DMS153 treated with DMSO at 0.1 percent for 48 hours (cell line): ENCODE measurements around the gene PANK4.

Experiments used
- DNase-seq: peaks from one replicate; lab custom pipeline; 2025; ENCODE audit not compliant: unreplicated experiment; lab: John Stamatoyannopoulos, UW

Gene PANK4

DNA sequence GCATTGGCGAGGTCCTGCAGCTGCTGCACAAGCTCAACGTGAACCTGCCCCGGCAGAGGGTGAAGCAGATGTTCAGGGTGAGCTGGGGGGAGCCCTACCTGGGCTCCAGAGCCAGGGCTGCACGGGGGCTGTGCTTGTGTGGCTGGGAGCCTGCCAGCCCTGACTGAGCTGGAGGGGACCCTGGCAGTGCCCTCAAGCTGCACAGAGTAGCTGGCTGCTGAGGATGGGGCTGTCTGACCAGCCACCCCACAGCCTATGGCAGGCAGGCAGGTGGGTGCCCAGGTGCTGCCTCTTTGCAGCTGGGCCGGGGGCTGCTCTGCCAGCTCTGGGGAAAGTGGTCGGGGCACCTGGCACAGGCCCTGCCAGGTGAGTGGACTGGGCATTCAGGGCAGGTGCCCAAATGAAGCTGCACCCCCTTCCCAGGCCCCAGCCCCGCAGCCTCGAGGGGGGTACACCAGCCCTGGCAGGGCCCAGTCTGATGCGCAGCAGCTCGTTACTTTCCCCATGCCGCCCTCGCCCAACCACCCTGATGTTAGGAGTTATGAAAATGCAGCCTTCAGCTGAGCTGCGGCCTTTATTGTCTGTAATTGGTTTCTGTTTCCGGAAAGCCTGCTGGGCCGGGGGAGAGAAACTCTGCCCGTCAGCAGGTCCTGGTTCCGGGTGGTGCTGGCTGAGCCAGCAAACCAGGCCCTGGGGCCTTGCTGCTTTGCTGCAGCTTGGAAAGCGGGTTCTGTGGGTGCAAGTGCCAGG is 46.0 kb downstream of the PANK4 start:
- DNase-seq, result no peak

DNA sequence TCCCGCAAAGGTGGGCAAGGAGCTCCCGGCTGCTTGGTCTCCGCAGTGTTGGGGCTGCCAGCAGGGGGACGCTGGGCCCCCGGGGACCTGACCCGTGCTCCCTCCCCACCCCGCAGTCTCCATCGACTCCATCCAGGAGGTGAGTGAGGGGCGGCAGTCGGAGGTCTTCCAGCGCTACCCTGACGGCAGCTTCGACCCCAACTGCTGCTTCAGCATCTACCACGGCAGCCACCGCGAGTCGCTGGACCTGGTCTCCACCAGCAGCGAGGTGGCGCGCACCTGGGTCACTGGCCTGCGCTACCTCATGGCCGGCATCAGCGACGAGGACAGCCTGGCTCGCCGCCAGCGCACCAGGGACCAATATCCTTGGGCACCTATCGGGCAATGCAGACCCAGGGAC is 46.8 kb downstream of the PANK4 start:
- DNase-seq, result no peak

DNA sequence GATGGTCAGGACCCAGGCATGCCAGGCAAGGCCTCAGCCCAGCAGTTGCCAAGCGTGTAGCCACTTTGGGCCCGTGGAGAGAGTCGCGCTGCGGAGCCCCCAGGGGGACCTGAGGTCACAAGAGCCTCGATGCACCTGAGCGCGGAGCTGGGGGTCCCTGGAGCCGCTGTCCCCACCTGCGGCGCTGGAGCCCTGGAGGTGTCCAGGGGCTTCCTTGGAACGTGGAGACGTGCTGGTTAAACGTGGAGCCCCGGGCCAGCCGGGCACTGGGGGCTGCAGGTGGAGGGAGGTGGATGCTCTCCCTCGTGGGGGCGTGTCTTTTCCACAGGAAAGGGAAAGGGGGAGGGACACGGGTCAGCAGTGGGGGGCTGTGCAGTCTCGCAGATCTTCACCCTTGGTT is 47.2 kb downstream of the PANK4 start:
- no peak for DNase-seq

GRCh38 chr1:2477791-2478499 is 48.5 kb downstream of the PANK4 start:
- no peak for DNase-seq

GRCh38 chr1:2477309-2477708 is 49.1 kb downstream of the PANK4 start:
- DNase-seq, result no peak

- no peak for DNase-seq
Observed at GRCh38 chr1:2476061-2476999, 50.1 kb downstream of the PANK4 start, which contains the start of gene PLCH2. Gene PLCH2 (plus strand): TSS chr1:2476289. CDS start chr1:2476589, 300 bp downstream.

GRCh38 chr1:2475571-2475970 is 50.8 kb downstream of the PANK4 start:
- DNase-seq, result no peak

DNA sequence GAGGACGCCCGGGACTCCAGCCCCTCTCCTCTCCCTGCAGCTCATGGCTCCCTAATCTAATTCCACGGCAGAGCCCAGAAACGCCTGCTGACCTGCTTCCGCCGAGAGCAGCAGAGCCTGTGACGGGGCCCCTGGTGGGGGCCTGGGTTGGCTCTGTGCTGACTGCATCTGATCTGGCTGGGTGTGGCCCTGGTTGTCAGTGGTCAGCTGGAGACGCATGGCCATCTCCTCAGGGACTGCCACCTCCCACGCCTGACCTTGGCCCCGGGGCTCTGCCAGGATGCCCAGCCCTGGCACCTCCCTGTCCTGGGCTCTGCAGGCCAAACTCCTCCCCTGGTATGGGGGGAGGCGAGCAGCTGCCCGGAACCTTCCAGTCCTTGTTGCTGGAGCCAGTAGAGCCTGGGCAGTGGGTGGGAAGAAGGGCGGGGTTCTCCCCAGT is 51.4 kb downstream of the PANK4 start:
- DNase-seq, result no peak

- DNase-seq, result no peak
Observed at GRCh38 chr1:2474104-2474844, 52.1 kb downstream of the PANK4 start.

DNA sequence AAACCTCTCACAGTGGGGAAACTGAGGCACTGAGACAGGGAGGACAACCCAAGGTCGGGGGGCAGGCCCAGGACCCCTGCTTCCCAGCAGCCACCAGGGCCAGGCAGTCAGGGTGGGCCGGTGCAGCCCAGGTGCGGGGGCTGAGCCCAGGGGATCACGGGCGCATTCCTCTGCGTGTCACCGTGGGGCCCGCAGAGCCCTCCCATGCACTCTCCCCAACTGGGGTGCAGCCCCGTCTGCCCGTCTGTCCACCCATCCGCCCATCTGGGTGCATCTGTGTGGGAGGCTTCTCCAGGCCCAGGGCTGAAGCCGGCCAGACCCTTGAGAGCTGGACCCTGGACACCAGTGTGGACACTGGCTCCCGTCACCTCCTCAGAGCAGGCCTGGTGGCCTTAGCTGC is 53.2 kb downstream of the PANK4 start:
- no peak for DNase-seq

GRCh38 chr1:2472561-2473177 is 53.7 kb downstream of the PANK4 start:
- no peak for DNase-seq

DNA sequence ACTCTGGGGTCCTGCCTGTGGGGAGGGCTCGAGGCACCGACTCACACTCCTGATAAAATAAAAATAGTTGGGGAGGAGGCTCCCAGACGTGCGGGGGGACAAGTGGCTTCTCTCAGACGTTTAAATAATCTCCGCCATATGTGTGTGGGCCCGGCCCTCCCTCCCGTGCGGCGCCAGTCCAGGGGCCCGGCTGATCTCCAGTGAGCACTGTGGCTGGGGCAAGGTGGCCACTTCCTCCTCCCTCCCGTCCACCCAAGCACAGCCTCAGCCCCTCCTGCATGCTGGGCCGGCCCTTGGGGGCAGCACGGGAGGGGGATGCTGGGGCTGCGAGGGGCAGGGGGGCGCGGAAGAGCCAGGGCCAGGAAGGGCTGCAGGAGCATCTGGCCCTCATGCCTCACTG is 54.3 kb downstream of the PANK4 start:
- no peak for DNase-seq

- DNase-seq, result no peak
Observed at GRCh38 chr1:2471587-2472001, 54.8 kb downstream of the PANK4 start.

GRCh38 chr1:2471159-2471471 is 55.3 kb downstream of the PANK4 start:
- DNase-seq, result no peak

DNA sequence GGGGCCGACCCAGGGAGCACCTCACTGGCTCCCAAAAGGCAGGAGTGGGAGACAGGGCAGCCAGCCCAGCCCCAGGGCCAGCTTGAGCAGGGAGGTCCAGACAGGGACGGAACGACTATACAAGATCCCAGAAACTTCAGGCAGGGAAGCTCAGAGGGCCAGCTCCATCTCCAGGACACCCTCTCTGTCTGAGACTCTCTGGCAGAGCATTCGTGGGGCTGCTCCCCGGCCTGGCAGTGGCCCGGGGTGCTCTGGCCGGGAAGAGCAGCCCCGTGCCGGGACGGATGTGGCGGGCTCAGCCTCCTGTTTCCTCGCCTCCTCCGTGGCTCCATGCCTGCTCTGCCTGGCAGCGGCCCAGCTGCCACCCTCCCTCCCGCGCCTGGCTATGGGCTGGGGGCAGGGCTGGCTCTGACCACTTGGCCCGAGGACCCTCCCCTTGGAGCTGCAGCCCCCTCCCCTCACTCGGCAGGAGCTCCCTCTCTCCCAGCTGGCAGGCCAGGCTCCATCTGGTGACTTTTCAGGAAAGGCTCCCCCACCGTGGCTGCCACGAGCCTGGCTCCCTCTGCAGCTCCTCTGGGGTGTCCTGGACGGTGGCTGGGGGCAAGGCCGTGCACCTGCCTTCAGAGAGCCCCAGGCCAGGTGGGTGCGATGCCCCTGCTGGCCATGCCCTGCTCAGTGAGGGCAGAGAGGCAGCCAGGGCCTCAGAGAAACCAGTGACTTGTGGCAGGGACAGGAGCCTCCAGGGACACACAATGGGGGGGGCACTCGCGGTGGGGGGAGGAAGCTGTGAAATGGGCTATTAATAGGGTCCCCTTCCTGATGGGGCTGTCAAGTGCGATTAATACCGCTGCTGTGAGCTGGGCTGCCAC is 55.9 kb downstream of the PANK4 start:
- DNase-seq, result no peak

- no peak for DNase-seq
Observed at GRCh38 chr1:2469103-2469940, 57.1 kb downstream of the PANK4 start.

- no peak for DNase-seq
Observed at GRCh38 chr1:2468540-2468939, 57.9 kb downstream of the PANK4 start.

DNA sequence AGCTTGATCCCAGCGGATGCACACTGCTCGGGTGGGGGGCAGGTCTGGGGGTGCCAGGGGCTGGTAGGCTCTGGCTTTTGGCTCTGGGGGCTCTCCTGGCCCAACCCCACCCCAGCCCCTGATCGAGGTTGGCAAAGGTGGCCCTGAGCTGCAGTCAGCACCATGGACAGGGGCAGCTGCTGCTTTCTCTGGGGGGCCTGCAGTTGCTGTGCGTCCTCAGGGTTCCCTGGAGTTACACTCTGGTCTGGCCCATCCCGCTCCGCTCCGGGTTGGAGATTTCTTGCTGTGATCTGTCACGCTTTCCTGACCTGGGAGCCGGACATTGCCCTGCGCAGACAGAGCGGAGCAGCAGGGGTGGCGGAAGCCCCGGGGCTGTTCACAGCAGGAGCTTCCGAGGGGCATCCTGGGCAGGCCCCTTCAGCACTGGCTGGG is 58.3 kb downstream of the PANK4 start:
- no peak for DNase-seq
